PC-9 (cell line): ENCODE data around the gene ZNF33B.

Source experiments
- CTCF ChIP-seq: fragments of 200-600 bp; sonication (generic); conservative IDR thresholded peaks from 2 replicates; pipeline ENCODE4 v1.6.1; 2017; ENCODE audit warnings: mixed run types, antibody characterized with exemption, mild to moderate bottlenecking, moderate library complexity
- EZH2 ChIP-seq: fragments of 200-600 bp; sonication (generic); IDR thresholded peaks from 2 replicates; pipeline ENCODE4 v1.8.0; 2017; ENCODE audit warnings: antibody characterized with exemption, low read depth

DNA sequence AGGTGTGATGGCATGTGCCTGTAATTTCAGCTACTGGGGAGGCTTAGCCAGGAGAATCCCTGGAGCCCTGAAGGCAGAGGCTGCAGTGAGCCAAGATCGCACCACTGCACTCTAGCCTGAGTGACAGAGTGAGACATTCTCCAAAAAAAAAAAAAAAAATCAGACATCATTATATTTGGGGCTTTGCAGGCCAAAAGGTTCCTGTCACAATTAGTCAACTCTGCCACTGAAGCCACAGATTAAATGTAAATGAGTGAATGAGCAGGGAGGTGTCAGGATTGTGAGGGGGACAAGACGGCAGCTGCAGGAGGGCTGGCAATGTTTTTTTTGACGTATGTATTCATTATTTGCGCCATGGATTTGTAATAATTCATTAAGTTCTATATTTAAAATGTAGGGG is 3.3 kb downstream of the ZNF33B start:
- TF ChIP-seq CTCF (no peak), EZH2 (no peak)
